ENCODE measurements around the gene FGD5. TPM values are rescaled to one million over a fixed set of nuclear protein-coding genes. Genes with fewer than 3 reads are reported as not detected.

The FGD5 gene
- total RNA-seq, 1 donor, result under 0.01 TPM

DNA sequence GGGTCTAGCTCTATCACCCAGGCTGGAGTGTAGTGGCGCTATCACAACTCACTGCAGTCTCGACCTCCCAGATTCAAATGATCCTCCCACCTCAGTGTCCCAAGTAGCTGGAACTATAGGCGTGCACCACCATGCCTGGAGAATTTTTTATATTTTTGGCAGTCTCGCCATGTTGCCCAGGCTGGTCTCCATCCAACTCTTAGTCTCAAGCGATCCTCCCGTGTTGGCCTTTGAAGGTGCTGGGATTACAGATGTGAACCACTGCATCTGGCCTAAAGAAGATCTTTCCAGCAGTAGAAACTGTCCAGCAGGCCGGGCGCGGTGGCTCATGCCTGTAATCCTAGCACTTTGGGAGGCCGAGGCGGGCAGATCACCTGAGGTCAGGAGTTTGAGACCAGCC lies 73.5 kb downstream of the FGD5 start:
- TF ChIP-seq, protein P1, sequence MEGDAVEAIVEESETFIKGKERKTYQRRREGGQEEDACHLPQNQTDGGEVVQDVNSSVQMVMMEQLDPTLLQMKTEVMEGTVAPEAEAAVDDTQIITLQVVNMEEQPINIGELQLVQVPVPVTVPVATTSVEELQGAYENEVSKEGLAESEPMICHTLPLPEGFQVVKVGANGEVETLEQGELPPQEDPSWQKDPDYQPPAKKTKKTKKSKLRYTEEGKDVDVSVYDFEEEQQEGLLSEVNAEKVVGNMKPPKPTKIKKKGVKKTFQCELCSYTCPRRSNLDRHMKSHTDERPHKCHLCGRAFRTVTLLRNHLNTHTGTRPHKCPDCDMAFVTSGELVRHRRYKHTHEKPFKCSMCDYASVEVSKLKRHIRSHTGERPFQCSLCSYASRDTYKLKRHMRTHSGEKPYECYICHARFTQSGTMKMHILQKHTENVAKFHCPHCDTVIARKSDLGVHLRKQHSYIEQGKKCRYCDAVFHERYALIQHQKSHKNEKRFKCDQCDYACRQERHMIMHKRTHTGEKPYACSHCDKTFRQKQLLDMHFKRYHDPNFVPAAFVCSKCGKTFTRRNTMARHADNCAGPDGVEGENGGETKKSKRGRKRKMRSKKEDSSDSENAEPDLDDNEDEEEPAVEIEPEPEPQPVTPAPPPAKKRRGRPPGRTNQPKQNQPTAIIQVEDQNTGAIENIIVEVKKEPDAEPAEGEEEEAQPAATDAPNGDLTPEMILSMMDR (IDR thresholded peaks at IDR 0.05; ENCODE audit: insufficient read depth, low read depth, low read length), result no peak
- no peak for DNase-seq (ENCODE audit: low read depth)
- no peak overlapping the region for H3K4me3 ChIP-seq (ENCODE audit: low read depth, low read length)

DNA sequence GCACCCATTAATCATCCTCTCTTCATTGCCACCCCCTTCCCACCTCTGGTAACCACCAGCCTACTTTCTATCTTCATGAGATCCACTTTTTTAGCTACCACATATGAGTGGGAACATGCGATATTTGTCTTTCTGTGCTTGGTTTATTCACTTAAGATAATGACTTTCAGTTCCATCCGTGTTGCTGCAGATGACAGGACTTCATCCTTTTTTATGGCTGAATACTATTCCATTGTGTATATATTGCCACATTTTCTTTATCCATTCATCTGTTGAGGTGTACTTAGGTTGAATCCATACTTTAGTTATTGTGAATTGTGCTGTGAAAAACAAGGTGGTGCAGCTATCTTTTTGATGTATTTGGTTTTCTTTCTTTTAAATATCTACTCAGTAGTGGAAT lies 75.3 kb downstream of the FGD5 start:
- DNase-seq (ENCODE audit: low read depth), result no peak
- TF ChIP-seq, protein P1 (IDR thresholded peaks at IDR 0.05; ENCODE audit: insufficient read depth, low read depth, low read length), result no peak
- no peak overlapping the region for H3K4me3 ChIP-seq (ENCODE audit: low read depth, low read length)

DNA sequence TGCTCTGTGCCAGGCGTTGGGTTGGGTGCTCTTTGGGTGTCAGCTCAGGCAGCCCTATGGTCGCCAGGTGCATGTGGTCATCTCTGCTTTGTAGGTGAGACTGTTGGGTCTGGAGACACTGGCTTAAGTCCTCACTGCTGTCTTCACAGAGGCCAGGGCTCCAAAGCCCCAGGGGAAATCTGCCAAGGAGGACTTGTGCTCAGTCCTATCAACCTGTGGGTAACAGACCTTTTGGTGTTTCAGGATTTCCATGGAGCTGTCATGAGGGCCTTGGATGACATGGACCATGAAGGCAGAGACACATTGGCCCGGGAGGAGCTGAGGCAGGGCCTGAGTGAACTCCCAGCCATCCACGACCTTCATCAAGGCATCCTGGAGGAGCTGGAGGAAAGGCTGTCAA lies 78.5 kb downstream of the FGD5 start:
- DNase-seq (ENCODE audit: low read depth), result no peak
- no peak overlapping the region for H3K4me3 ChIP-seq (ENCODE audit: low read depth, low read length)
- TF ChIP-seq, protein P1 (IDR thresholded peaks at IDR 0.05; ENCODE audit: insufficient read depth, low read depth, low read length), result no peak

DNA sequence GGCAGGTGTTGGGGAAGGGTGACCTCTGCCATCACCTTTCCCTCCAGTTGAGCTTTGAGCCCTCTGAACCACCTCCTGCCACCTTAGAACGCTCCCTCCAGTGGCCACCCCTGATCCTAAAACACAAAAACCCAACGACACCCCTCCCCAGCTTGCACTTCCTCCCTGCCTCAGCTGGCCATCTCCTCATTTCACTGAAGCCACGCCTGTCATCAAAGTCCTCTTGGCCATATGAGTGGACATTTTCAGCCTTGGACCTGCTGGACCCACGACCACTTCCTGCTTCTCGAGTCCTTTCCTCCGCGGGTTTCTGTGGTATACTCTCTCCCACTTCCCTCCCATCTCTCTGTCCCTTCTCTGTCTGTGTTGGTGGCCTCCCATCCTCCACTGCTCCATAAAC lies 80.2 kb downstream of the FGD5 start:
- TF ChIP-seq, protein P1 (IDR thresholded peaks at IDR 0.05; ENCODE audit: insufficient read depth, low read depth, low read length), result no peak

DNA sequence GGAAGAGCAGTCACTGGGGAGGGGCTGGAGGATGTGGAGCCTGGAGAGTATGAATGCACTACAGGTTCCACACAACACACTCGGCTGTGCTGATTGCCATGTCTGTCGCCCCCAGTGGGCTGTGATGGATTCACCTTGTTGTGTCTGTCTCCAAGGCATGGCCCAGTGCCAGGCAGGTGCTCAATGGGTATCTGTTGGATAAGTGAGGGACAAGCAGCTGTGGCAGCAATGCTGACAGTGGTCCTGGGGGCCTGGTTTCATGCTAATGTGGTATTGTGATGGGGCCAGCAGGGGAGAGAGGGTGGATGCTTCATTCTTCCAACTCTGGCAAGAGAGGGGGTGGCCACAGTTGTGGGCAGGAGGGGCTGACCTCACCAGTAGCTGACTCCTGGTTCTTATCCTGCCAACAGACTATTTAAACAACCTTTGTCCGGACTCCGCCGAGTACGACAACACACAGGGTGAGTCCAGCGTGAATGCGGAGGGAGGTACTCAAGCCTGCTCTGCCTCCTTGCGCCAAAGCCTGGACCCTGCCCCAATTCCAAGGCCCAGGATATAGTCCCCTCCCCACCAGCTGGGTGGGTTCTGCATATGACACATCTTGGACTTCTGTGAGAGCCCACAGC lies 81.3 kb downstream of the FGD5 start:
- no peak overlapping the region for H3K4me3 ChIP-seq (ENCODE audit: low read depth, low read length)
- TF ChIP-seq, protein P1 (IDR thresholded peaks at IDR 0.05; ENCODE audit: insufficient read depth, low read depth, low read length), result no peak
- DNase-seq (ENCODE audit: low read depth), result no peak

More for the DNA sequence above, 80.2 kb downstream of the FGD5 start:
- no peak overlapping the region for H3K4me3 ChIP-seq (ENCODE audit: low read depth, low read length)
- DNase-seq (ENCODE audit: low read depth), result no peak

DNA sequence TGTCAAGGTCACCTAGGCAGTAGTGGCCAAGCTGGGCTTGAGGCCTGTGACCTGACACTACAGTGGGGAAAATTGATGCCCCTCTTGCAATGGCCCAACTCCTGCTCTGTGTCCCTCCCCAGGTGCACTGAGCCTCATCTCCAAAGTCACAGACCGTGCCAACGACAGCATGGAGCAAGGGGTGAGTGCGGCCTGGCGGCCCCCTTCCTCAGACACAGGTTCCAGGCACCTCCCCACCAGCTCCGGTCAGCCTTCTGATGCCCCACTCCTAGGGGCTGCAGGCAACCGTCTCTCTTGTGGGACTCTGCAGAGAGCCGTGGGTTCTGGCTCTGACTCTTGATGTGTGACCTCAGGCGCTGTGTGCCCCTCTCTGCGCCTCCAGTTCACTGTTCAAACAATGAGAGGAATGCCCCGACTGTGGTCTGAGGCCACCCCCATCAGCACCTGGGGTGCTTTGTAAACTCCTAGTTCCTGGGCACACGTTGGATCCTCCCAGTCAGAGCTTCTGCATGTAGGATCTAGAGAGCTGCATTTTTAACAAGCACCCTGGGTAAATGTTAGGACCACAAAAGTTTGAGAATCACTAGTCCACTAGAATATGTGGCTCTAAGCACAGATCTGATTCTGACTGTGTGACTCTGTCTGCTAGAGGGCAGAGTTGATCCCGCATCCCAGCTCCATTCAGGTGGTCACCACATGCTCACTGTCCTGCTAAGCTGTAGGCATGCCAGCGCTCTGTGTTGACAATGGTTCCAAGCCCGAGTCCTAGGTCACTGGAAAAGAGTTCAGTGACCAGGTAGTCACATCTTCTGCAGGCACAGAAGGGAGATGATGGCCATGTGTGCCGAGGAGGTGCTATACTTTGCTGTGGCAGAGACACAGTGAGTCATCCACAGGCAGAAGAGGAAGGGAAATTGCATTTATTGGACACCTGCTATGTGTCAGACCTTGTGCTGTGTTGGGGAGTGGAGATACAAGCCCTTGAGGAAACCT lies 82.4 kb downstream of the FGD5 start:
- no peak overlapping the region for H3K4me3 ChIP-seq (ENCODE audit: low read depth, low read length)
- DNase-seq (ENCODE audit: low read depth), result no peak
- TF ChIP-seq, protein P1 (IDR thresholded peaks at IDR 0.05; ENCODE audit: insufficient read depth, low read depth, low read length), result no peak

All from fibroblast of villous mesenchyme (primary cell).